Activated naive CD8-positive, alpha-beta T cell (primary cell): Measurements from ENCODE around the gene SYPL2.

ENCODE experiments used
- H3K27ac Mint-ChIP-seq: one replicate; pipeline ENCODE4 v1.8.0; 2021; ENCODE audit warnings: mixed read lengths
- H3K27me3 Mint-ChIP-seq: one replicate; pipeline ENCODE4 v1.8.0; 2021; ENCODE audit warnings: mixed read lengths
- H3K36me3 Mint-ChIP-seq: one replicate; pipeline ENCODE4 v1.8.0; 2021; ENCODE audit warnings: mixed read lengths
- H3K4me1 Mint-ChIP-seq: one replicate; pipeline ENCODE4 v1.8.0; 2021; ENCODE audit warnings: low read depth, mixed read lengths
- H3K4me3 Mint-ChIP-seq: one replicate; pipeline ENCODE4 v1.8.0; 2021; ENCODE audit warnings: mild to moderate bottlenecking, mixed read lengths
- H3K9me3 Mint-ChIP-seq: one replicate; pipeline ENCODE4 v1.8.0; 2021; ENCODE audit warnings: low read depth, mixed read lengths

Gene SYPL2

GRCh38 chr1:109531380-109531779 is 65.0 kb downstream of the SYPL2 start:
- no peaks in the 10 kb centered on the region for H3K27me3 Mint-ChIP-seq
- H3K4me3 Mint-ChIP-seq: peak overlapping the region; percentile 38
- peaks cover 33% of the 10 kb centered on the region for H3K4me1 Mint-ChIP-seq
- peak overlapping the region; percentile 77 for H3K27ac Mint-ChIP-seq
- no peaks in the 10 kb centered on the region for H3K36me3 Mint-ChIP-seq
- no peaks in the 10 kb centered on the region for H3K9me3 Mint-ChIP-seq
